ENCODE results near the gene MCEE.
"Not testable (repeated sequence)": the region's sequence is repeated elsewhere in the genome, so short reads cannot be mapped to it uniquely, and the experiment has no call there.

Gene MCEE

GRCh38 chr2:71130152-71130904 is at the start of gene MCEE, which contains the start of gene MPHOSPH10:
Gene MCEE (minus strand): TSS chr2:71130229. CDS start chr2:71130219, 10 bp downstream.
Gene MPHOSPH10 (plus strand): TSS chr2:71130634. CDS start chr2:71130666, 32 bp downstream.
- TF ChIP-seq CTCF (IDR thresholded peaks at IDR 0.05; ENCODE audit: poor library complexity, severe bottlenecking), result no peak
- no peaks in the 10 kb centered on the region for H3K9me3 ChIP-seq (ENCODE audit: severe bottlenecking)
- peak; percentile 84 for DNase-seq (ENCODE audit: low spot score)
- H3K36me3 ChIP-seq (ENCODE audit: low read depth), result peaks cover 40% of the 10 kb centered on the region
- H3K27me3 ChIP-seq (ENCODE audit: insufficient read depth, poor library complexity, severe bottlenecking), result no peaks in the 10 kb centered on the region
- H3K4me1 ChIP-seq (ENCODE audit: insufficient read depth, poor library complexity, severe bottlenecking), result peaks cover 11% of the 10 kb centered on the region
- peak within 1 kb of the TSS; percentile 90 for H3K4me3 ChIP-seq (ENCODE audit: severe bottlenecking)
- peak within 1 kb of the TSS; percentile 64 for H3K27ac ChIP-seq (ENCODE audit: poor library complexity, severe bottlenecking)
- ATAC-seq (ENCODE audit: low read depth), result peak; percentile 96

GRCh38 chr2:71178836-71179235 is 48.8 kb upstream of the MCEE start:
- H3K9me3 ChIP-seq (ENCODE audit: severe bottlenecking); H3K27me3 ChIP-seq (ENCODE audit: insufficient read depth, poor library complexity, severe bottlenecking); H3K4me1 ChIP-seq (ENCODE audit: insufficient read depth, poor library complexity, severe bottlenecking); H3K27ac ChIP-seq (ENCODE audit: poor library complexity, severe bottlenecking); ATAC-seq (ENCODE audit: low read depth); H3K36me3 ChIP-seq (ENCODE audit: low read depth); H3K4me3 ChIP-seq (ENCODE audit: severe bottlenecking); DNase-seq (ENCODE audit: low spot score): not testable (repeated sequence)

GRCh38 chr2:71174207-71174606 is 44.2 kb upstream of the MCEE start:
- Histone ChIP-seq H3K9me3 (ENCODE audit: severe bottlenecking) (no peaks in the 10 kb centered on the region), H3K4me3 (ENCODE audit: severe bottlenecking) (no peak overlapping the region), H3K36me3 (ENCODE audit: low read depth) (no peaks in the 10 kb centered on the region), H3K4me1 (ENCODE audit: insufficient read depth, poor library complexity, severe bottlenecking) (no peaks in the 10 kb centered on the region), H3K27ac (ENCODE audit: poor library complexity, severe bottlenecking) (no peak overlapping the region), H3K27me3 (ENCODE audit: insufficient read depth, poor library complexity, severe bottlenecking) (no peaks in the 10 kb centered on the region)
- DNase-seq (ENCODE audit: low spot score), result no peak
- ATAC-seq (ENCODE audit: low read depth), result no peak
- TF ChIP-seq CTCF (IDR thresholded peaks at IDR 0.05; ENCODE audit: poor library complexity, severe bottlenecking), result no peak

- ATAC-seq (ENCODE audit: low read depth) (no peak), DNase-seq (ENCODE audit: low spot score) (no peak)
Measured at GRCh38 chr2:71173096-71173495, 43.1 kb upstream of the MCEE start.

GRCh38 chr2:71166812-71167211 is 36.8 kb upstream of the MCEE start:
- TF ChIP-seq CTCF (IDR thresholded peaks at IDR 0.05; ENCODE audit: poor library complexity, severe bottlenecking), result no peak

More at GRCh38 chr2:71173096-71173495, 43.1 kb upstream of the MCEE start:
- Histone ChIP-seq H3K27me3 (ENCODE audit: insufficient read depth, poor library complexity, severe bottlenecking) (no peaks in the 10 kb centered on the region), H3K36me3 (ENCODE audit: low read depth) (no peaks in the 10 kb centered on the region), H3K4me1 (ENCODE audit: insufficient read depth, poor library complexity, severe bottlenecking) (no peaks in the 10 kb centered on the region), H3K9me3 (ENCODE audit: severe bottlenecking) (no peaks in the 10 kb centered on the region), H3K4me3 (ENCODE audit: severe bottlenecking) (no peak overlapping the region), H3K27ac (ENCODE audit: poor library complexity, severe bottlenecking) (no peak overlapping the region)
- TF ChIP-seq CTCF (IDR thresholded peaks at IDR 0.05; ENCODE audit: poor library complexity, severe bottlenecking), result no peak

More at GRCh38 chr2:71166812-71167211, 36.8 kb upstream of the MCEE start:
- no peaks in the 10 kb centered on the region for H3K4me1 ChIP-seq (ENCODE audit: insufficient read depth, poor library complexity, severe bottlenecking)
- ATAC-seq (ENCODE audit: low read depth) (peak; percentile 35; the same call in 1 of the 3 replicates), DNase-seq (ENCODE audit: low spot score) (no peak)
- no peaks in the 10 kb centered on the region for H3K36me3 ChIP-seq (ENCODE audit: low read depth)
- H3K9me3 ChIP-seq (ENCODE audit: severe bottlenecking), result no peaks in the 10 kb centered on the region
- H3K4me3 ChIP-seq (ENCODE audit: severe bottlenecking), result no peak overlapping the region
- no peak overlapping the region for H3K27ac ChIP-seq (ENCODE audit: poor library complexity, severe bottlenecking)
- H3K27me3 ChIP-seq (ENCODE audit: insufficient read depth, poor library complexity, severe bottlenecking), result no peaks in the 10 kb centered on the region
